Measurements from ENCODE around the gene KIAA0513.
"Not testable (repeated sequence)": the region's sequence is repeated elsewhere in the genome, so short reads cannot be mapped to it uniquely, and the experiment has no call there.

The KIAA0513 gene

DNA sequence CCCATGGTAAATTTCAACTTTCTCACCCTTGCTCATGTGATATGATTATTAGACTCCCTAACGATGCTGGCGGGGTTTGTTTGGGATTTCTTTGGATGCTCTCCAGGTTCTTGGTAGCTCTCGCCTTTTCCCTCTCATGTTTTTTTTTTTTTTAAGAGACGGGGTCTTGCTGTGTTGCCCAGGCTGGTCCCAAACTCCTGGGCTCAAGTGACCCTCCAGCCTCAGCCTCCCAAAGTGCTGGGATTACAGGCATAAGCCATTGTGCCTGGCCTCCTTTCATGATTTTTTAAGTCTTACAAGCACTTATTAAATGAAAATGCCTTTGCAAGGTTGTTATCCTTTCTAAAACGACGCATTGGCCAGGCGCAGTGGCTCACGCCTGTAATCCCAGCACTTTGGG lies 24.1 kb downstream of the KIAA0513 start:
- no peak for DNase-seq

DNA sequence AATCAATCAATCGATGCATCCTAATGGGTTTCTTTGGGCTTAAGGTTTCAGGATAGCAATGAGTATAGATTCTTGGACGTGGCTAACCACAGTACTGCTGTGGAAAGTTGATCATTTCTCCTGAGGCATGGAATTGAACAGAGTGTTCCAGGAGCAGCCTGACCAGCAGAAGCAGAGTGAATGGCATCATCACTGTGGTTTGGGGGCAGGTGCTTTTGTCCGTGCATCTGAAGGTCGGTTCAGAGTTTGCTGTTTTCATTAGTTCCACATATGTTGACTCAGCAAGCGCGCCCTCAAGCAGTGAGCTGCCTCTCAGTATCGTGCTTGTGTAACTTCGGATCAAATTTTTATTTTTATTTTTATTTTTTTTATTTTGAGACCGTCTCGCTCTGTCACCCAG lies 24.9 kb downstream of the KIAA0513 start:
- DNase-seq, result no peak

- DNase-seq, result not testable (repeated sequence)
Measured at GRCh38 chr16:85054321-85054720, 26.7 kb downstream of the KIAA0513 start.

DNA sequence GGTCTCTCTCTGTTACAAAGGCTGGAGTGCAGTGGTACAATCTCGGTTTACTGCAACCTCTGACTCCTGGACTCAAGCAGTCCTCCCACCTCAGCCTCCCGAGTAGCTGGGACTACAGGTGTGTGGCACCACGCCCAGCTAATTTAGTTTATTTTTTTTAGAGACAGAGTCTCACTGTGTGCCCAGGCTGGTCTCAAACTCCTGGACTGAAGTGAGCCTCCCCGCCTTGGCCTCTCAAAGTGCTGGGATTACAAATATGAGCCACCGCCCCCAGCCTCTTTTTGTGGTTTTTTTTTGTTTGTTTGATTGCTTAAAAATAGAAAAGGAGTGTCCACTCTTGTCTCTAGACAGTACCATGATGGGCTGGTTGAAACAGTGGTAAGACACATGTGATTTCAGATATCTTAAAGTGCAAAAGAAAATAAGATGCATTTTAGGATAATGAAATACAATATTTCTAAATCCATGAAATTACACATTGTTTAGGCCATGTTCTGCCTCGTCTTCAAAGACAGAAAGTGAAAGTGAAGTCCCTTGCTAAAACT lies 27.4 kb downstream of the KIAA0513 start:
- no peak for DNase-seq

- DNase-seq, result peak; percentile 98
Measured at GRCh38 chr16:85055493-85056210, 28.1 kb downstream of the KIAA0513 start.

- DNase-seq, result peak; percentile 35
Measured at GRCh38 chr16:85056211-85056748, 28.7 kb downstream of the KIAA0513 start.

DNA sequence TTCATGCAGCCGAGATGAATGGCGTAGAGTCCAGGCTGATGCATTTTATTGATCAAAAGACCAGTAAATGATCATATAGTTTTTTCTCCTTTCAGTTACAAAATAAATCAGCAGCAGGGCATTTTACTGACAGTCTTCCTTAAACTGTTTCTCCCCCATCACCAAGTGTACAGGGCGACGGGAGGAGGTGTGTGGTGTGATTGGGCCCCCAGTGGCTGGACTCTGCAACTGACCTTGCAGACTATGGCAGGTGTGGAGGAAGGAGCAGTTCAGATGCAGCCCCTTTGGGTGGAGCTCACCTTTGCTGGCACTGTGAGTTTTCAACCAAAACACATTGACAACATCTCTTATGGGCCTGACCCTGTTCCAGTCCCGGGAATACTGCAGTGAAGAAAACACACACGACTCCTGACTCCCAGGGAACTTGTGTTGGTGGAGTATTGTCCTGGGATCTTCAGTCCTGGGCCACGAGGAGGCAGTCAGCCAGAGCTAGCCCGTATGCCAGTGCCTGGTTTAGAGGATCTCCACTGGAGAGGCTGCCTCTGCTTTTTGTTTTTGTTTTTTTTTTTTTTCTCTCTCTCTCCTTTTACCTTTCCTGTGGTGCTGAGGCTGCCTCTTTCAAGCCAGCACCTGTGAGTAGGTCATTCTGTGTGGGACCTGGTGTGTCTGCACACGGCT lies 29.8 kb downstream of the KIAA0513 start:
- DNase-seq, result peak; percentile 30

GRCh38 chr16:85057948-85058347 lies 30.4 kb downstream of the KIAA0513 start:
- DNase-seq, result no peak

GRCh38 chr16:85058909-85059308 lies 31.3 kb downstream of the KIAA0513 start:
- DNase-seq, result no peak

GRCh38 chr16:85061566-85061965 lies 34.0 kb downstream of the KIAA0513 start:
- DNase-seq, result no peak

DNA sequence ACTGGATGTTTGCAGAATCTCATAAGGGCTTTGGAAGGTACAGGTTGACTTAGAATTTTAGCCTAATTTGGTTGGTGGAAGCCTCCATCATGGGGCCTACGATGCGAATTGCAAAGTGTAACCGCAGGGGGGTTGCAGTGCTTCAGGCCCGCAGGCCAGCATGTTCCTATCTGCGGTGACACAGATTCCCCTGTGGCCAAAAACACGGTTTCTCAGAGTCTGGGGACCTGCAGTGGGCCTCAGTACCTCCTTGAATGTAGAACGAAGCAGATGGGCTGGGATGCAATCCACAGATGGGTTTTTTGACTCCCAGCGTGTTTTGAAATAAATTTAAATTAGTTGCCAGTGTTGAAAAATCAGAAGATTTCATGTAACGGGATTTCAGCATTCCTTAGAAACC lies 34.7 kb downstream of the KIAA0513 start:
- no peak for DNase-seq

DNA sequence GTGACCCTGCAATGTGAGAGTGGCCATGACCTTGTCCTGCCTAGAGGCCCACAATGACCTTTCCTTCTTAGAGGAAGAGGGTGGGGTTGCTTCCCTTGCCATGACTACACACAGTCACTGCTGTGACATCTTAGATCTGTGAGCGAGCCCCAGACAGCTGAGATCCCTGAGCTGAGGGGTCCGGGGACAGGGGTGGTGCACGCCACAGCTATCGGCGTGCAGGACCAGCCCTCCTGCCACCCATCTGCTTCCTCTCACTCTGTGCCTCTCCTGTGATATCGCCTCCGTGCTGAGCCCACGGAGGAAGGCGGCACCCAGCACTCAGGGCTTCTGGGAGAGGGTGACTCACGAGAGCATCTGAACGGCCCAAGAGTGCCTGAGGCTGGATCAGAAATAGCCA lies 35.2 kb downstream of the KIAA0513 start:
- no peak for DNase-seq

DNA sequence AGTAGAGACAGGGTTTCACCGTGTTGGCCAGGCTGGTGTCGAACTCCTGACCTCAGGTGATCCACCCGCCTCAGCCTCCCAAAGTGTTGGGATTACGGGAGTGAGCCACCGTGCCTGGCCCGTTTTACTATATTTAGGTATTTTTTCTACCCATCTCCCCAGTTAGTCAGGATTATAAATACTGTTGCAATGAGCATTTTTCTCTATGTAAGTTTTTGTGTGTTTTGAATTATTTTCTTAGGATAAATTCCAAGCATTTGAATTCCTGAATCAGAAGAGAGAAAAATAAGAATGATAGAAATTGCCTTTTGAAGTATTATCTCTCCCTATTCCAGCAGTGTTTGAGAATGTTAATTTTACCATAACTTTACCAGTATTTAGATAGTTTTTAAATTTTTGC lies 36.6 kb downstream of the KIAA0513 start:
- DNase-seq, result no peak

DNA sequence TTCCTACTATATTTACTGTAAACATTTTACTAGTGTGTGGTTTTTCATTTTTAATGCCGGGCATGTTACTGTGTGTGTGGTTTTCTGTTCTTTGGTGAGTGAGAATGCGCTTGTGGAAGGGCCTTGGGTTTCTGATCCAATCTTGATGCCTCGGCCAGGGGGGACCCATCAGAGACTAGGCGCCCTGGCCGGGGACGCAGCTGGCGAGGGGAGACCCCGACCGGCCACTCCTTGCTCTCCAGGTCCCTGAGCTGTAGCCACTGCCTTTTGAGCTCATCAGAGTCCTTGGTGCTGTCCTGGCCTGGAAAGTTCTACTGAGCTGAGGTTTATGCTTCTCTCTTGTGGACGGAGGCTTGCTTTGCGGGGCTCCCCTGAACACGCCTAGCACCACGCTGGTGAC lies 37.5 kb downstream of the KIAA0513 start:
- no peak for DNase-seq

- DNase-seq, result no peak
Measured at GRCh38 chr16:85066346-85066885, 38.8 kb downstream of the KIAA0513 start.

- DNase-seq, result no peak
Measured at GRCh38 chr16:85067024-85067423, 39.4 kb downstream of the KIAA0513 start.

- DNase-seq, result no peak
Measured at GRCh38 chr16:85067426-85067825, 39.8 kb downstream of the KIAA0513 start.

GRCh38 chr16:85068746-85069145 lies 41.2 kb downstream of the KIAA0513 start:
- no peak for DNase-seq

DNA sequence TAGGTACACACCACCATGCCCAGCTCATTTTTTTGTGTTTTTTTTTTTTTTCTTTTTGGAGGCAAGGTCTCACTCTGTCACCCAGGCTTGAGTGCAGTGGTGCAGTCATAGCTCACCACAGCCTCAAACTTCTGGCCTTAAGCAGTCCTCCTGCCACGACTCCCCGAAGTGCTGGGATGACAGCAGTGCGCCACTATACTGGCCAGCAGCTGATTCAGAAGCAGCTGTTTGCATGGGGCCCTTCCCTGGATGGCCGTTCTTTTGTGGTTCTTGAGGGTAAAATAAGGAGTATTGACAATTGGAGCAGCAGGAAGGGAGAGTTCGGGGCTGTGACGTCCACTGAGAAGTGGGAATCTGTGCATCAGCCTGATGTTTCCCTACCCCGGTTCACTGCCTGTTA lies 41.6 kb downstream of the KIAA0513 start:
- no peak for DNase-seq

DNA sequence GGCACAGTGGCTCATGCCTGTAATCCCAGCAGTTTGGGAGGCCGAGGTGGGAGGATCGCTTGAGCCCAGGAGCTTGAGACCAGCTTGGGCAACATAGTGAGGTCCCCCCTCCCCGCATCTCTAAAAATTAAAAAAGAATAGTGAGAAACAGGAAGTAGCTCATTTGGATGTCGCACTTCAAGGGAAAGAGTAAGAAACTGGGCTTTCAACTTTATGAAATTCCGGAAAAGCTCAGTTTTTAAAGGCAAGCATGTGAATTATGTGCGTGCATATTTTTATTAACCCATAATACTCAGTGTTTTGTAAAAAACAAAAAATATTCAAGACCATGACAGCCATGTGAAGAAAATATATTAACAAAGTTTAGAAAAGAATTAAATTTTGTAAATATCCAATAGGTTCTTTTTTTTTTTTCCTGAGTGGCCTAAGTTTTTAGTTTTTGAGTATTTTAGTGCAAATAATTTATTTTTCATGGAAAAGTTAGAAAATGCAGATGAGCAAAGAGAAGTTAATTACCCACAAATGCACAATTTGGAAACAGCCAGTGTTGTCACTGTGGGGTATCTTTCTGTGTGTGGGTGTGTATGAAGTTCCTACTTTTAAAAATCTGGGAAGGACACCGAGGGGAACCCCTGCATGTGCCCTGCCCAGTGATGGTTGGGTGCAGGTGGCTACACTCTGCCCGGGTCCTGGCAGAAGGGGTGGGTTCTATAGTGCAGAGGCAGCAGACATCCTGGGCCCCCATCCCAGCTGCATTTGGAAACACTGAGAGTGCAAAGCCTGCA lies 44.7 kb downstream of the KIAA0513 start:
- no peak for DNase-seq

- no peak for DNase-seq
Measured at GRCh38 chr16:85072947-85073346, 45.4 kb downstream of the KIAA0513 start.

GRCh38 chr16:85074225-85074914 lies 46.8 kb downstream of the KIAA0513 start:
- DNase-seq, result no peak
